Trophoblast cell (in vitro differentiated cells and primary cell): ENCODE results near the gene FBXO39.

Source experiments
- DNase-seq, 2 donors: peaks; one replicate each; pipeline ENCODE4 v3.0.0-alpha.2; 2016
- H2AFZ ChIP-seq: 2 replicates; pipeline ENCODE4 v1.6.1; 2013; ENCODE audit warnings: low read length, moderate library complexity, mild to moderate bottlenecking; ENCODE audit not compliant: insufficient read depth, poor library complexity
- H2AK5ac ChIP-seq: 2 replicates; pipeline ENCODE4 v1.6.1; 2013; ENCODE audit warnings: mild to moderate bottlenecking, low read length
- H2BK120ac ChIP-seq: 2 replicates; pipeline ENCODE4 v1.6.1; 2013; ENCODE audit warnings: low read length, mild to moderate bottlenecking, moderate library complexity; ENCODE audit not compliant: insufficient read depth, poor library complexity
- H2BK12ac ChIP-seq: 2 replicates; pipeline ENCODE4 v1.6.1; 2013; ENCODE audit warnings: mild to moderate bottlenecking, low read length, moderate library complexity
- H2BK5ac ChIP-seq: 2 replicates; pipeline ENCODE4 v1.6.1; 2013; ENCODE audit warnings: low read length, low read depth, moderate library complexity, mild to moderate bottlenecking; ENCODE audit not compliant: poor library complexity
- H3K14ac ChIP-seq: 2 replicates; pipeline ENCODE4 v1.6.1; 2013; ENCODE audit warnings: mild to moderate bottlenecking, low read length
- H3K18ac ChIP-seq: 2 replicates; pipeline ENCODE4 v1.6.1; 2013; ENCODE audit warnings: mild to moderate bottlenecking, low read length
- H3K23ac ChIP-seq: 2 replicates; pipeline ENCODE4 v1.6.1; 2013; ENCODE audit warnings: low read length
- H3K27ac ChIP-seq: 2 replicates; pipeline ENCODE4 v1.5.1; 2013; ENCODE audit warnings: low read depth, mild to moderate bottlenecking, inconsistent platforms, low read length, moderate library complexity
- H3K27me3 ChIP-seq: 2 replicates; pipeline ENCODE4 v1.6.1; 2013; ENCODE audit warnings: inconsistent platforms, mild to moderate bottlenecking, low read length, moderate library complexity; ENCODE audit not compliant: insufficient read depth
- H3K36me3 ChIP-seq, 2 experiments: 1 replicate in 1 of 2; 2 replicates in 1 of 2; pipeline ENCODE4 v1.6.1; 2013; ENCODE audit warnings: low read length in 2 of 2, mild to moderate bottlenecking in 2 of 2, moderate library complexity in 1 of 2; ENCODE audit not compliant: insufficient read depth in 2 of 2, control insufficient read depth in 1 of 2
- H3K4ac ChIP-seq: 2 replicates; pipeline ENCODE4 v1.6.1; 2013; ENCODE audit warnings: low read depth, mild to moderate bottlenecking, low read length, moderate library complexity
- H3K4me1 ChIP-seq, 2 experiments: 1 replicate in 1 of 2; 2 replicates in 1 of 2; pipeline ENCODE4 v1.6.1; 2013; ENCODE audit warnings: low read length in 2 of 2, mild to moderate bottlenecking in 2 of 2, moderate library complexity in 1 of 2; ENCODE audit not compliant: insufficient read depth in 2 of 2, control insufficient read depth in 1 of 2
- H3K4me2 ChIP-seq: 2 replicates; pipeline ENCODE4 v1.6.1; 2013; ENCODE audit warnings: inconsistent platforms, mild to moderate bottlenecking, low read length, moderate library complexity
- H3K4me3 ChIP-seq: 2 replicates; pipeline ENCODE4 v1.5.1; 2013; ENCODE audit warnings: mild to moderate bottlenecking, low read depth, low read length, inconsistent platforms
- H3K79me1 ChIP-seq: one replicate; pipeline ENCODE4 v1.6.1; 2013; ENCODE audit warnings: low read length
- H3K79me2 ChIP-seq: 2 replicates; pipeline ENCODE4 v1.6.1; 2013; ENCODE audit warnings: low read length, mild to moderate bottlenecking; ENCODE audit not compliant: control insufficient read depth, insufficient read depth, poor library complexity
- H3K9ac ChIP-seq: 2 replicates; pipeline ENCODE4 v1.6.1; 2013; ENCODE audit warnings: mild to moderate bottlenecking, low read length
- H3K9me3 ChIP-seq: 2 replicates; pipeline ENCODE4 v1.6.1; 2013; ENCODE audit warnings: low read depth, mild to moderate bottlenecking, control low read depth, inconsistent platforms, low read length; ENCODE audit not compliant: insufficient read depth
- H4K12ac ChIP-seq: 2 replicates; pipeline ENCODE4 v1.6.1; 2013; ENCODE audit warnings: low read depth, mild to moderate bottlenecking, low read length, moderate library complexity
- H4K8ac ChIP-seq: 2 replicates; pipeline ENCODE4 v1.6.1; 2013; ENCODE audit warnings: low read depth, mild to moderate bottlenecking, low read length, moderate library complexity
- H4K91ac ChIP-seq: one replicate; pipeline ENCODE4 v1.6.1; 2013; ENCODE audit warnings: low read depth, mild to moderate bottlenecking, low read length, moderate library complexity
- WGBS: extraction: QIAGEN DNeasy Blood & Tissue Kit; methylation state at CpG from one replicate; pipeline ENCODE4 v1.1.7; 2013; ENCODE audit warnings: missing lambda C conversion rate; ENCODE audit not compliant: insufficient read length, insufficient coverage; ENCODE audit errors: extremely low coverage; 5-methylcytosine and 5-hydroxymethylcytosine counted together

FBXO39 gene

GRCh38 chr17:6749519-6749918, 26.5 kb upstream of the FBXO39 start:
- Histone ChIP-seq H4K8ac (no peak overlapping the region), H3K79me2 (peaks cover 2% of the 10 kb centered on the region), H3K36me3 (no peaks in the 10 kb centered on the region), H3K9me3 (no peaks in the 10 kb centered on the region), H3K79me1 (peaks cover 15% of the 10 kb centered on the region), H2AFZ (no peak overlapping the region), H3K27me3 (no peaks in the 10 kb centered on the region), H3K4ac (no peak overlapping the region), H4K91ac (no peak overlapping the region), H2BK120ac (no peak overlapping the region), H3K4me2 (no peak overlapping the region), H2BK12ac (peak overlapping the region; percentile 79), H3K4me1 (peaks cover 8 to 14% of the 10 kb centered on the region in 2 experiments), H3K9ac (no peak overlapping the region), H3K4me3 (no peak overlapping the region), H3K14ac (no peak overlapping the region), H4K12ac (no peak overlapping the region), H3K27ac (no peak overlapping the region), H3K18ac (no peak overlapping the region), H2AK5ac (no peak overlapping the region), H3K23ac (no peak overlapping the region), H2BK5ac (no peak overlapping the region)
- no CpG with 5 or more reads among the region's 6 CpGs for WGBS
- DNase-seq = no peak

- Histone ChIP-seq H3K4me3 (no peak overlapping the region), H3K9ac (no peak overlapping the region), H3K18ac (no peak overlapping the region), H4K91ac (peak overlapping the region; percentile 91), H3K36me3 (no peaks in the 10 kb centered on the region), H3K27me3 (no peaks in the 10 kb centered on the region), H3K4me1 (peaks cover 12 to 19% of the 10 kb centered on the region in 2 experiments), H2BK5ac (peak overlapping the region; percentile 86), H3K79me1 (peaks cover 20% of the 10 kb centered on the region), H3K9me3 (no peaks in the 10 kb centered on the region), H3K79me2 (peaks cover 2% of the 10 kb centered on the region), H3K4ac (peak overlapping the region; percentile 37), H4K8ac (peak overlapping the region; percentile 50), H3K23ac (no peak overlapping the region), H2BK120ac (peak overlapping the region; percentile 89), H2BK12ac (peak overlapping the region; percentile 89), H3K4me2 (peak overlapping the region; percentile 9), H4K12ac (no peak overlapping the region), H2AK5ac (peak overlapping the region; percentile 68), H2AFZ (no peak overlapping the region), H3K14ac (peak overlapping the region; percentile 3), H3K27ac (peak overlapping the region; percentile 88)
- WGBS = no CpG with 5 or more reads among the region's 7 CpGs
- peak; percentile 6 to 39 for DNase-seq
These were observed 23.7 kb upstream of the FBXO39 start for GRCh38 chr17:6752068-6752909.

GRCh38 chr17:6753006-6753445, 23.0 kb upstream of the FBXO39 start:
- Histone ChIP-seq H3K27ac (peak overlapping the region; percentile 88), H3K4me1 (peaks cover 12 to 19% of the 10 kb centered on the region in 2 experiments), H2AK5ac (no peak overlapping the region), H3K23ac (no peak overlapping the region), H3K9me3 (no peaks in the 10 kb centered on the region), H3K18ac (no peak overlapping the region), H3K27me3 (no peaks in the 10 kb centered on the region), H4K12ac (no peak overlapping the region), H3K4me3 (no peak overlapping the region), H2BK120ac (peak overlapping the region; percentile 65), H2BK12ac (peak overlapping the region; percentile 82), H3K14ac (peak overlapping the region; percentile 52), H3K4ac (no peak overlapping the region), H3K79me1 (peaks cover 20% of the 10 kb centered on the region), H4K91ac (peak overlapping the region; percentile 82), H2BK5ac (peak overlapping the region; percentile 42), H3K4me2 (no peak overlapping the region), H2AFZ (no peak overlapping the region), H3K36me3 (no peaks in the 10 kb centered on the region), H3K79me2 (peaks cover 2% of the 10 kb centered on the region), H4K8ac (peak overlapping the region; percentile 64), H3K9ac (no peak overlapping the region)
- no CpG with 5 or more reads among the region's 9 CpGs for WGBS
- peak; percentile 1 to 18 for DNase-seq

GRCh38 chr17:6753546-6753945, 22.5 kb upstream of the FBXO39 start:
- Histone ChIP-seq H2AK5ac (peak overlapping the region; percentile 72), H3K27ac (peak overlapping the region; percentile 88), H3K23ac (no peak overlapping the region), H3K4me1 (peaks cover 12 to 19% of the 10 kb centered on the region in 2 experiments), H3K9ac (no peak overlapping the region), H3K4ac (peak overlapping the region; percentile 33), H3K9me3 (no peaks in the 10 kb centered on the region), H4K8ac (peak overlapping the region; percentile 21), H2AFZ (no peak overlapping the region), H2BK5ac (peak overlapping the region; percentile 55), H2BK120ac (peak overlapping the region; percentile 44), H3K27me3 (no peaks in the 10 kb centered on the region), H3K36me3 (no peaks in the 10 kb centered on the region), H3K14ac (peak overlapping the region; percentile 60), H3K4me2 (no peak overlapping the region), H4K91ac (peak overlapping the region; percentile 82), H3K79me1 (peaks cover 20% of the 10 kb centered on the region), H2BK12ac (peak overlapping the region; percentile 96), H3K4me3 (no peak overlapping the region), H3K18ac (no peak overlapping the region), H3K79me2 (peaks cover 2% of the 10 kb centered on the region), H4K12ac (no peak overlapping the region)
- no peak for DNase-seq
- WGBS = no CpG with 5 or more reads among the region's 6 CpGs
